Glutamatergic neuron (in vitro differentiated cells): ENCODE results near the gene CA9. TPM values are rescaled to one million over a fixed set of nuclear protein-coding genes. Genes with fewer than 3 reads are reported as not detected.

ENCODE experiments used
- DNase-seq: peaks from one replicate; pipeline ENCODE4 v3.0.0; 2022
- H3K27ac Mint-ChIP-seq: one replicate; pipeline ENCODE4 v1.8.0; 2020; ENCODE audit warnings: mild to moderate bottlenecking, mixed read lengths, inconsistent platforms; ENCODE audit not compliant: unreplicated experiment
- H3K27me3 Mint-ChIP-seq: one replicate; pipeline ENCODE4 v1.8.0; 2020; ENCODE audit warnings: mild to moderate bottlenecking, moderate library complexity, mixed read lengths, inconsistent platforms; ENCODE audit not compliant: unreplicated experiment
- H3K36me3 Mint-ChIP-seq: one replicate; pipeline ENCODE4 v1.8.0; 2020; ENCODE audit warnings: mild to moderate bottlenecking, mixed read lengths, inconsistent platforms; ENCODE audit not compliant: unreplicated experiment
- H3K4me1 Mint-ChIP-seq: one replicate; pipeline ENCODE4 v1.8.0; 2020; ENCODE audit warnings: mild to moderate bottlenecking, low read depth, mixed read lengths, inconsistent platforms; ENCODE audit not compliant: unreplicated experiment
- H3K4me3 Mint-ChIP-seq: one replicate; pipeline ENCODE4 v1.8.0; 2020; ENCODE audit warnings: mild to moderate bottlenecking, mixed read lengths, inconsistent platforms; ENCODE audit not compliant: unreplicated experiment
- H3K9me3 Mint-ChIP-seq: one replicate; pipeline ENCODE4 v1.8.0; 2020; ENCODE audit warnings: mild to moderate bottlenecking, moderate library complexity, mixed read lengths, inconsistent platforms; ENCODE audit not compliant: unreplicated experiment
- total RNA-seq: library from RNA; stranded (reverse); fragmentation: NEBNext Ultra II Directional; extraction: Animal tissue kit (Norgen Biotek cat#: 25700); gene quantifications from one replicate; pipeline ENCODE4 v1.2.1, GENCODE V29; 2021; ENCODE audit not compliant: unreplicated experiment
- TF ChIP-seq, protein P1 (sequence below): fragments of 200-600 bp; sonication (generic); IDR thresholded peaks from one replicate; pipeline ENCODE4 v1.5.0; 2021; ENCODE audit not compliant: partially characterized antibody, unreplicated experiment

CA9 gene
- total RNA-seq, 1 donor from 2014 or later, result not detected

DNA sequence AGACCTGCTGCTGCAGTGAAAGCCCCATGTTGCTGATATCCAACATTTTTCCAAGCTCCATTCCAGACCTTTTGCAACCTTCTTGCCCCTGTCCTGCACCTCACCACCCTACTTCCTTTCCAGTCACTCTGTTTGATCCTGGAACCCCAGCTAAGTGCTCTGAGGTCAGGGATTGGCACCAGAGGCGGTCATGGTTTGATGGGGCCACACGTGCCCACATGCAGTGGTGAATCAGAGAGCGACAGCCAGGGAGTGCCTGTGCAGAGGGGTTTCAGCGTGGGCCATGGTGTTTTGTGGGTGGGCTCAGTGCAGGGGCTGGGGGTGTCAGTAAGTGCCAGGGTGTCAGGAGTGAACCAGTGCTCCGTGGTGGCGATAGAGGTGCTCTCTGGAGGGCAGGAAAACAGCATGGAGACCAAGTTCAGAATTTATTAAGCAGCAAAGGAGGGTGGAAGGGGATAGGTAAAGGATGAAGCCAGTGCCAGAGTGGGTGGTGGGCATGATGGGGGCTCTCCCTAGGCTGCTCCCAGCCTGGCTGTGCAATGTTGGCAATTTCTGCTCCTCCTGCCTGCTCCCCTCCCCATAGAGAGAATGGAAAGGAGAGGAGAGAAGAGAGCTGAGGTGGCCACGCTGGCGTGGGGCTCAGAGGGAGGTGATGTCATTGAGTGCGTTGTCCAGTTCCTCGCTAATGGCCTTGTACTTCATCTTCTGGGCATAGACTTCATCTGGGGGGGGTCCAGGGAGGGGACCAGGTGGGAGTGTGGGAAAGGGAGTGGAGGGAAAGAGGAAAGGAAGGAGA, 9.0 kb downstream of the CA9 start:
- H3K27ac Mint-ChIP-seq, result peak overlapping the region; percentile 8
- no peak for DNase-seq
- peaks cover 19% of the 10 kb centered on the region for H3K4me1 Mint-ChIP-seq
- H3K4me3 Mint-ChIP-seq, result no peak overlapping the region
- H3K36me3 Mint-ChIP-seq, result no peaks in the 10 kb centered on the region
- peaks cover 9% of the 10 kb centered on the region for H3K9me3 Mint-ChIP-seq
- H3K27me3 Mint-ChIP-seq, result peaks cover 10% of the 10 kb centered on the region
- TF ChIP-seq, protein P1, sequence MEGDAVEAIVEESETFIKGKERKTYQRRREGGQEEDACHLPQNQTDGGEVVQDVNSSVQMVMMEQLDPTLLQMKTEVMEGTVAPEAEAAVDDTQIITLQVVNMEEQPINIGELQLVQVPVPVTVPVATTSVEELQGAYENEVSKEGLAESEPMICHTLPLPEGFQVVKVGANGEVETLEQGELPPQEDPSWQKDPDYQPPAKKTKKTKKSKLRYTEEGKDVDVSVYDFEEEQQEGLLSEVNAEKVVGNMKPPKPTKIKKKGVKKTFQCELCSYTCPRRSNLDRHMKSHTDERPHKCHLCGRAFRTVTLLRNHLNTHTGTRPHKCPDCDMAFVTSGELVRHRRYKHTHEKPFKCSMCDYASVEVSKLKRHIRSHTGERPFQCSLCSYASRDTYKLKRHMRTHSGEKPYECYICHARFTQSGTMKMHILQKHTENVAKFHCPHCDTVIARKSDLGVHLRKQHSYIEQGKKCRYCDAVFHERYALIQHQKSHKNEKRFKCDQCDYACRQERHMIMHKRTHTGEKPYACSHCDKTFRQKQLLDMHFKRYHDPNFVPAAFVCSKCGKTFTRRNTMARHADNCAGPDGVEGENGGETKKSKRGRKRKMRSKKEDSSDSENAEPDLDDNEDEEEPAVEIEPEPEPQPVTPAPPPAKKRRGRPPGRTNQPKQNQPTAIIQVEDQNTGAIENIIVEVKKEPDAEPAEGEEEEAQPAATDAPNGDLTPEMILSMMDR, result no peak

DNA sequence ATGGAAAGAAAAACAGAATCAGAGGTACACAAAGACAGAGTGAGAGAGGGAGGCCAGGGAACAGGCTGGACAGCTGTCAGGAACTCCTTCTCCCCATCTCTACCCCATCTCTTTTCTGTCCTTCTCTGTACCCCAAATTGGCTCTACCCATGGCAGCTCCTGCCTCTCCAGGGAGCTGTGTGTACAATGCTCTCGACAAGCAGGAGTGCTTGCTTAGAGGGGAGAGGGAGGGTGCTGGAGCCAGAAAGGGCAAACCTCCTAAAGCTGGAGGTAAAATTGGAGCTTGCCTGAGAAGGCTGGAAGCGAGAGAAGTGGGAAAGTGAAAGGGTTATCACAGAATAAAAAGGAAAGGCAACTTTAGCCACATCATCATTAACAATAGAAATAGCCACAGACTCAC, 9.6 kb downstream of the CA9 start:
- TF ChIP-seq, protein P1, result no peak
- peaks cover 10% of the 10 kb centered on the region for H3K27me3 Mint-ChIP-seq
- no peak overlapping the region for H3K4me3 Mint-ChIP-seq
- no peaks in the 10 kb centered on the region for H3K36me3 Mint-ChIP-seq
- peak overlapping the region; percentile 8 for H3K27ac Mint-ChIP-seq
- DNase-seq, result no peak
- H3K9me3 Mint-ChIP-seq, result peaks cover 9% of the 10 kb centered on the region
- peaks cover 21% of the 10 kb centered on the region for H3K4me1 Mint-ChIP-seq

DNA sequence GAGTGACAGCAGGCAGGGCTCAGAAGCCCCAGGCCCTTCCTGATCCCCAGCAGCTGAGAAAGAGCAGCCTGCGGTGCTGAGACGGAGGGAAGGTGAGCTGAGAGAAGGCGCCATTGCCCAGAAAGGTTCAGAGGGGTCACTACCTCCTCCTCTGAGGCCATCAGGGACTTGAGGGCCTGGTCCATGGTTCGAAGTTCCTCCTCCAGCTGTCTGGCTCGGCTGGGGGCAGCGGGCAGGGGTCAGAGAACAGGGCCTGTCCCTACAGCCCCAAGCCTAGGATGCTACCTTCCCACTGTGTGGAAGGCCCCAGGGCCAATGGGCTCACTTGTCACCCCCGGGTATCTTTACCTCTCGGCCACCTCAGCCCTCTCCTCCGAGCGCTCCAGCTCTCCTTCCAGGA, 11.2 kb downstream of the CA9 start:
- TF ChIP-seq, protein P1, result no peak

DNA sequence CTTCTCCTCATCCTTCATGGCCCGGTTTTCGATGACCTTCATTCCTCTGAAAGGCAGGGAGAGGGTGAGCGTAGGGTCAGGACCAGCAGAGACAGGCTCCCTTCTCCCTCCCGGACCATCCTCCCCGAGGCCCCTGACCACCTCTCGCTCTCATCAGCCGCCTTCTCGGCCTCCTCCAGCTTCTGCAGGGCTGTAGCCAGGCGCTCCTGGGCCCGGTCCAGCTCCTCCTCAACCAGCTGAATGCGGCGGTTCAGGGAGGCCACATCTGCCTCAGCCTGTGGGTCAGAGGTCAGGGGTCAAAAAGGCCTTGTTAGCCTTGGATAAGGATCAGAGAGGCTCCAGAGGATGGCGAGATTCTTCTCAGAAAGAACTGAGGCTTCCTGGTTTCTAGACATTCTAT, 11.8 kb downstream of the CA9 start:
- H3K4me3 Mint-ChIP-seq, result no peak overlapping the region
- no peak for DNase-seq
- H3K27ac Mint-ChIP-seq, result no peak overlapping the region
- H3K36me3 Mint-ChIP-seq, result no peaks in the 10 kb centered on the region
- H3K9me3 Mint-ChIP-seq, result peaks cover 12% of the 10 kb centered on the region
- H3K4me1 Mint-ChIP-seq, result peaks cover 30% of the 10 kb centered on the region
- H3K27me3 Mint-ChIP-seq, result peaks cover 10% of the 10 kb centered on the region
- TF ChIP-seq, protein P1, result no peak

More for the DNA sequence above, 11.2 kb downstream of the CA9 start:
- peaks cover 30% of the 10 kb centered on the region for H3K4me1 Mint-ChIP-seq
- no peak for DNase-seq
- no peak overlapping the region for H3K27ac Mint-ChIP-seq
- peaks cover 10% of the 10 kb centered on the region for H3K27me3 Mint-ChIP-seq
- no peaks in the 10 kb centered on the region for H3K36me3 Mint-ChIP-seq
- peaks cover 12% of the 10 kb centered on the region for H3K9me3 Mint-ChIP-seq
- no peak overlapping the region for H3K4me3 Mint-ChIP-seq

DNA sequence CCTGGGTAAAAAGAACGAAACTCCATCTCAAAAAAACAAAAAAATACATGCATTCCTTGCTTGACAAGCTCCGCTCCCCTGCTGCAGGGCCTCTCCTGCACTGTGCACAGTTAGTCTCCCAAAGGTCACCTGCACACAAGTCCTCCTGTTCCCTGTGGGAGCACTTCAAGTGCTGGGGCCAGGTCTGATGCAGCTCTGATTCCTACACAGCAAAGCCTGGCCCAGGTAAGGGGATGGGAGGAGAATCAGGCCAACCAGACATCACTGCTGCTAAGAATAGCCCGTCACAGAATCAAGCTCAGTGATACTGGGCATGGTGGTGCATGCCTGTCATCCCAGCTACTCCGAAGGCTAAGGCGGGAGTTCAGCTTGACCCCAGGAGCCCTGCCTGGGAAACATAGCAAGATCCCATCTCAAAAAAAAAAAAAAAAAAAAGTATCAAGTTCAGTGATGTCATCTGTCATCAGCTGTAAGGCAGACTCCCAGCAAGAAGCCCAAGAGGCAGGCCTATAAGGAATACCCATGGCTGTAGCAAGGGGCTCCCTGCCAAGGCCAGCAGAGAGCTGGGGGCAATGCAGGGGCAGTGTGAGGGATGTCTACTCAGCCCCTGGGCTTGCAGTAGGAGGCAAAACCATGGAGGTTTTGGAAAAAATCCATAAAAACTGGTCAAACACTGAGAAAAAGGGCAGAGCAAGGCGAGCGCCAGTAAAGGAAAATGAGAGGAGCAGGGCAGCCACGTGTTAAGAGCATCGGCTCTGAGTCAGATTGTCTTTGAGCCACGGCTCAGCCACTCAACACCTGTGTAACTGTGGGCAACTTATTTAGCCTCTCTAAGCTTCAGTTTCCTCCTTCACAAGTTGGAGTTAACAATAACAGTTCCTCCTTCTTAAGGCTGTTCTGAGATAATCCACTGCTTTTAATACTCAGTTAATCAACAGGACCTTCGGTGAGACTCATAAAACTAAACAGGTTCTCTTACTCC, 12.8 kb downstream of the CA9 start:
- TF ChIP-seq, protein P1, result no peak
- Mint-ChIP-seq H3K9me3 (peaks cover 11% of the 10 kb centered on the region), H3K27ac (no peak overlapping the region), H3K27me3 (peaks cover 13% of the 10 kb centered on the region), H3K4me3 (peak overlapping the region; percentile 12), H3K36me3 (no peaks in the 10 kb centered on the region), H3K4me1 (peaks cover 29% of the 10 kb centered on the region)
- DNase-seq, result no peak
